Fibroblast of lung (primary cell): ENCODE measurements around the gene GREB1. TPM values are rescaled to one million over a fixed set of nuclear protein-coding genes. Genes with fewer than 3 reads are reported as not detected.

ENCODE experiments used
- DNase-seq, 2 donors: peaks; one replicate each; pipeline versions ENCODE4 v3.0.0 to v3.0.0-alpha.2; 2010; ENCODE audit warnings: low read depth in 2 of 2
- H2AFZ ChIP-seq: 2 replicates; pipeline ENCODE4 v1.5.1; 2012; ENCODE audit warnings: low read length, control low read depth, inconsistent platforms
- H3K27ac ChIP-seq: 2 replicates; pipeline ENCODE4 v1.5.1; 2011; ENCODE audit warnings: low read length, control low read depth; ENCODE audit not compliant: insufficient read depth
- H3K27me3 ChIP-seq: 2 replicates; pipeline ENCODE4 v1.5.1; 2011; ENCODE audit warnings: mild to moderate bottlenecking, low read length; ENCODE audit not compliant: control insufficient read depth, insufficient read depth
- H3K36me3 ChIP-seq: 2 replicates; pipeline ENCODE4 v1.5.1; 2011; ENCODE audit warnings: low read length; ENCODE audit not compliant: control insufficient read depth, insufficient read depth
- H3K4me1 ChIP-seq: 2 replicates; pipeline ENCODE4 v1.5.1; 2011; ENCODE audit warnings: low read length; ENCODE audit not compliant: control insufficient read depth, insufficient read depth; ENCODE audit errors: extremely low read depth
- H3K4me2 ChIP-seq: 2 replicates; pipeline ENCODE4 v1.5.1; 2011; ENCODE audit warnings: low read length, control low read depth; ENCODE audit not compliant: insufficient read depth; ENCODE audit errors: extremely low read depth
- H3K4me3 ChIP-seq, 4 experiments: fragments of 200-600 bp in 1 of 4; sonication (generic) in 1 of 4; replicated peaks in 1 of 4; 2 replicates each; pipeline ENCODE4 v1.5.1; 2011 to 2016; ENCODE audit warnings: low read length in 4 of 4, low read depth in 3 of 4, mild to moderate bottlenecking in 3 of 4, control low read depth in 2 of 4, inconsistent platforms in 1 of 4, mixed read lengths in 1 of 4; ENCODE audit not compliant: insufficient read depth in 1 of 4; ENCODE audit errors: control extremely low read depth in 1 of 4
- H3K79me2 ChIP-seq: 2 replicates; pipeline ENCODE4 v1.5.1; 2012; ENCODE audit warnings: mild to moderate bottlenecking, low read length, inconsistent platforms; ENCODE audit not compliant: control insufficient read depth, insufficient read depth
- H3K9ac ChIP-seq: 2 replicates; pipeline ENCODE4 v1.5.1; 2011; ENCODE audit warnings: mild to moderate bottlenecking, low read length, control low read depth; ENCODE audit not compliant: insufficient read depth
- H3K9me3 ChIP-seq: 2 replicates; pipeline ENCODE4 v1.5.1; 2012; ENCODE audit warnings: low read depth, low read length; ENCODE audit not compliant: control insufficient read depth, insufficient read depth
- H4K20me1 ChIP-seq: 2 replicates; pipeline ENCODE4 v1.5.1; 2011; ENCODE audit warnings: low read length; ENCODE audit not compliant: control insufficient read depth, insufficient read depth; ENCODE audit errors: extremely low read depth
- EZH2 ChIP-seq: IDR thresholded peaks from 2 replicates; pipeline ENCODE4 v1.5.1; 2012; ENCODE audit warnings: low read length, control low read depth, mild to moderate bottlenecking; ENCODE audit errors: missing control alignments
- polyA plus RNA-seq, 2 donors: library from polyadenylated mRNA; depleted of rRNA in 1 of 2; stranded (reverse) in 1 of 2; unstranded in 1 of 2; fragments of >200 nt; gene quantifications; 2 replicates each; pipeline ENCODE4 v1.2.1, GENCODE V29; 2011 to 2012; ENCODE audit warnings: missing spikeins in 1 of 2
- total RNA-seq: library from RNA; depleted of rRNA; stranded (reverse); fragments of >200 nt; gene quantifications from 2 replicates; pipeline ENCODE4 v1.2.1, GENCODE V29; 2014
- TF ChIP-seq, protein P1 (sequence below), 2 donors: IDR thresholded peaks in 1 of 2; conservative IDR thresholded peaks in 1 of 2; 1 replicate in 1 of 2; 2 replicates in 1 of 2; pipeline ENCODE4 v1.5.1; 2011 to 2012; ENCODE audit warnings: low read length in 2 of 2, control low read depth in 1 of 2, inconsistent platforms in 1 of 2, low read depth in 1 of 2, mild to moderate bottlenecking in 1 of 2

The GREB1 gene
- total and polyA plus RNA-seq, 2 donors (not counting 1 experiment from before 2014, with no cell fraction given) = 0.06 to 2.0 TPM

DNA sequence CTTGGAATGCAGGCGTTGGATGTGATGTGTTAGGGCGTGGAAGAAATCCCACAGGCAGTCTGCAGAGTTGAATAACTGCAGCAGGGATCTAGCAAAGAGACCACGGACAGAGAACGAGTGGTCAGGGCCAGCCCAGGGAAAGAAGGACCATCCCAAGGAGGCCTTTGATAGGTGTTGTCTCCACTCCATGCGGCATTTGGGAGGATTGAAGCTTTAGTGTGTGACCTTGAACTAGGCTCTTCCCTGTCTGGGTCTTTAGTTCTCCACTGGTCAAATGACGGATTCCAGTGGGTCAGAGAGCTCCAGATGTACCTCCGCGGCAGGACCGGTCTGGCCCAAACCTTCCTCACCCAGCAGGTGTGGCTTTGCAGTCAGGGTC lies 18.4 kb downstream of the GREB1 start:
- Histone ChIP-seq H3K9me3 (no peaks in the 10 kb centered on the region), H3K4me3 (no peak overlapping the region), H4K20me1 (no peaks in the 10 kb centered on the region), H3K4me1 (no peaks in the 10 kb centered on the region), H3K79me2 (no peaks in the 10 kb centered on the region), H3K27ac (no peak overlapping the region), H3K9ac (no peak overlapping the region), H3K36me3 (no peaks in the 10 kb centered on the region), H3K27me3 (peaks cover 4% of the 10 kb centered on the region), H3K4me2 (no peak overlapping the region), H2AFZ (no peak overlapping the region)
- TF ChIP-seq, protein P1, sequence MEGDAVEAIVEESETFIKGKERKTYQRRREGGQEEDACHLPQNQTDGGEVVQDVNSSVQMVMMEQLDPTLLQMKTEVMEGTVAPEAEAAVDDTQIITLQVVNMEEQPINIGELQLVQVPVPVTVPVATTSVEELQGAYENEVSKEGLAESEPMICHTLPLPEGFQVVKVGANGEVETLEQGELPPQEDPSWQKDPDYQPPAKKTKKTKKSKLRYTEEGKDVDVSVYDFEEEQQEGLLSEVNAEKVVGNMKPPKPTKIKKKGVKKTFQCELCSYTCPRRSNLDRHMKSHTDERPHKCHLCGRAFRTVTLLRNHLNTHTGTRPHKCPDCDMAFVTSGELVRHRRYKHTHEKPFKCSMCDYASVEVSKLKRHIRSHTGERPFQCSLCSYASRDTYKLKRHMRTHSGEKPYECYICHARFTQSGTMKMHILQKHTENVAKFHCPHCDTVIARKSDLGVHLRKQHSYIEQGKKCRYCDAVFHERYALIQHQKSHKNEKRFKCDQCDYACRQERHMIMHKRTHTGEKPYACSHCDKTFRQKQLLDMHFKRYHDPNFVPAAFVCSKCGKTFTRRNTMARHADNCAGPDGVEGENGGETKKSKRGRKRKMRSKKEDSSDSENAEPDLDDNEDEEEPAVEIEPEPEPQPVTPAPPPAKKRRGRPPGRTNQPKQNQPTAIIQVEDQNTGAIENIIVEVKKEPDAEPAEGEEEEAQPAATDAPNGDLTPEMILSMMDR (conservative IDR thresholded peaks at IDR 0.05 in 1 of 2, IDR thresholded peaks at IDR 0.05 in 1 of 2; ENCODE audit: low read depth in 1 of 2, low read length in 2 of 2) = no peak
- TF ChIP-seq EZH2 = no peak
- DNase-seq = no peak

DNA sequence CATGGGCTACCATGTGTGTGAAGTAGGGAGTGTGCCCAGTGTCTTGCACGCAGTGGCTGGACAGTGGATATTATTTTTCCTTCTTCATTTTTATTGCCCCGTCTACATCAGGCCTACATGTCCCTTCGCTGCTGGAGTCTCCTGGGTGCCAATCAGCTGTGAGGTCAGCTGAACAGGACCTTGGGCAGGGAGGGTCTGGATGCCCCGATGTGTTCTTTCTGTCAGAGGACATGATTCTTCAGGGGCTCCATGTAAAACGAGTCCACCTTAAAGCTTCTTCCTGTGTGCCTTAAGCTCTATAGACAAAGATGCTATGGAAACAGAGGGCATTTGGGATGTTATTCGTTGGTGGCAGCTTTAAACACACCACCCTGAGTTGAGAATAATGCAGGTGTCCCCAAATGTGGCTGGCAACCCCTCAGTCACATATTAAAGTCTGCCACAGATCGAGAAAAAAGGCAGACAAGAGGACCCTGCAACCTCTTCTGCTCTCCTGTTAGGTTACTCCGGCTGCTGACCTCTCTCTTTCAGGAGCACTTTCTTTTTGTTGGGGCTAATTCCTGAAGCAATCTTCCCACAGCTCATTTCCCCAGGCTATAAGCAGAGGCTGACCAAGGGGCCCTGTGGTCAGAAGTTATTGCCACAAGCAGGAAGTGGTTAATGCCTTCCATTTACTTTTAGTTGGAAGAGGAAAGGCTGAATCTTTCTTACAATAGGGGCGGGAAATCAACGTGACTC lies 20.0 kb downstream of the GREB1 start:
- no peak overlapping the region for H3K4me3 ChIP-seq
- TF ChIP-seq EZH2 = no peak
- TF ChIP-seq, protein P1 (conservative IDR thresholded peaks at IDR 0.05 in 1 of 2, IDR thresholded peaks at IDR 0.05 in 1 of 2; ENCODE audit: low read depth in 1 of 2, low read length in 2 of 2) = no peak
- H4K20me1 ChIP-seq = no peaks in the 10 kb centered on the region
- peaks cover 8% of the 10 kb centered on the region for H3K27me3 ChIP-seq
- no peaks in the 10 kb centered on the region for H3K4me1 ChIP-seq
- H3K79me2 ChIP-seq = no peaks in the 10 kb centered on the region
- no peak overlapping the region for H3K27ac ChIP-seq
- H3K9me3 ChIP-seq = no peaks in the 10 kb centered on the region
- no peak overlapping the region for H3K9ac ChIP-seq
- peak; percentile 31 to 64 for DNase-seq
- H2AFZ ChIP-seq = no peak overlapping the region
- H3K4me2 ChIP-seq = no peak overlapping the region
- no peaks in the 10 kb centered on the region for H3K36me3 ChIP-seq

DNA sequence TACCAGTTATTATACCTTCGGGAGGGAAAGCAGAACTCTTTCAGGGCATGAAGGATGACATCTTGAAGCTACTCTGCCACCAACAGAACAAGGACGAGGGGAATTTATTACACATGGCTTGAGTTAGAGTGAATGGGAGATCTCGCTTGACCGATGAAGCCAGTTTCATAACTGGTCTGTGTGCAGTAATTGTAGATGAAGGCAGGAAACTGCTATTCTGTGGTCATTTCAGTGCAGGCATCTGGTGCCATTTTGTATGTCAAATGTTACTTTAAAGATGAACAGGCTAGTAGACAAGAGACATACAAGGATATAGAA lies 20.5 kb downstream of the GREB1 start:
- no peak for TF ChIP-seq EZH2
- TF ChIP-seq, protein P1 (conservative IDR thresholded peaks at IDR 0.05 in 1 of 2, IDR thresholded peaks at IDR 0.05 in 1 of 2; ENCODE audit: low read depth in 1 of 2, low read length in 2 of 2) = no peak
- H3K36me3 ChIP-seq = no peaks in the 10 kb centered on the region
- H3K4me2 ChIP-seq = no peak overlapping the region
- no peak overlapping the region for H2AFZ ChIP-seq
- DNase-seq = no peak
- H3K79me2 ChIP-seq = no peaks in the 10 kb centered on the region
- peaks cover 8% of the 10 kb centered on the region for H3K27me3 ChIP-seq
- H3K9me3 ChIP-seq = no peaks in the 10 kb centered on the region
- no peak overlapping the region for H3K4me3 ChIP-seq
- H3K4me1 ChIP-seq = no peaks in the 10 kb centered on the region
- no peak overlapping the region for H3K9ac ChIP-seq
- no peak overlapping the region for H3K27ac ChIP-seq
- no peaks in the 10 kb centered on the region for H4K20me1 ChIP-seq
